NCI-H748 (cell line): ENCODE data around the gene ZMYM3.
A peak's percentile ranks its signal among the peaks of the same experiment; 100 is the strongest.

ENCODE experiments used
- DNase-seq: peaks from one replicate; lab custom pipeline; 2025; ENCODE audit not compliant: unreplicated experiment; lab: John Stamatoyannopoulos, UW

The ZMYM3 gene

GRCh38 chrX:71214604-71215337, 39.2 kb downstream of the ZMYM3 start:
- DNase-seq, result no peak

- no peak for DNase-seq
These were observed 39.8 kb downstream of the ZMYM3 start for GRCh38 chrX:71214152-71214551.

DNA sequence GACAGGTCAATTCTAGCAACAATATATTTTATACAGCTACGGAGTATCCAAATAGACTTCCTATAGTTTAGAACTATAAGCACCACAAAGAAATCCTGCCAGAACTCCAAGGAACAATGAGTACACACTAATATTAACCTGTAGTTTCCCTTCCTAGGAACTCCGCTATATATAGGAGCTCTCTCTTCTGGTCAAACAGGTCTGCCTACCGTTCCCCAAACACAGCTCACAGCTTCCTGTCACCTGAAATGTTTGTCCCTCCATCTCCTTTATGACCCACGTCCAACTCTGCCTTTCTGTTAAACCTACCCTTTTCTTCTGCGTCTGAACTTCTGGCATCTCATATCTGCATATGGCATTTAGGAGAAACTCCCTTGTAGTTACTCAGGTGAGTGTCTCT, 41.4 kb downstream of the ZMYM3 start:
- DNase-seq, result peak; percentile 7

DNA sequence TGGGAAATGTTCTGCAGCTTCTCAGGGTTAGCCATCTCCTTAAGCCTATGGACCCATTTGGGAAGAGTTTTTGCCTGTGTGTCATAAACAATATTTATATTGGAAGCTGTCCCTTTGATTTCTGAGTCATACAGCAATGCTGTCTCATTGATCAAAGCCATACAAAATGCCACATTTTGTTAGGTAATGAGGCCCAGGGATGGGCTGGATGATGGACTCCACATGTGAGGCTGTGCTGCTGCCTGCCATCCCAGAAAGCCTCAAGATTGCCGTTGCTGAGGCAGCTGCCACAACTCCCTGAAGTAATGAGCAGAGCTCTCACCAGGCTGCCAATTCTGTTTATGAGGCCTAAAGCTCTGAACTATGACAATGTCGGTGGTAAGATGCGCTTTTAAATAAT, 43.1 kb downstream of the ZMYM3 start:
- DNase-seq, result no peak

DNA sequence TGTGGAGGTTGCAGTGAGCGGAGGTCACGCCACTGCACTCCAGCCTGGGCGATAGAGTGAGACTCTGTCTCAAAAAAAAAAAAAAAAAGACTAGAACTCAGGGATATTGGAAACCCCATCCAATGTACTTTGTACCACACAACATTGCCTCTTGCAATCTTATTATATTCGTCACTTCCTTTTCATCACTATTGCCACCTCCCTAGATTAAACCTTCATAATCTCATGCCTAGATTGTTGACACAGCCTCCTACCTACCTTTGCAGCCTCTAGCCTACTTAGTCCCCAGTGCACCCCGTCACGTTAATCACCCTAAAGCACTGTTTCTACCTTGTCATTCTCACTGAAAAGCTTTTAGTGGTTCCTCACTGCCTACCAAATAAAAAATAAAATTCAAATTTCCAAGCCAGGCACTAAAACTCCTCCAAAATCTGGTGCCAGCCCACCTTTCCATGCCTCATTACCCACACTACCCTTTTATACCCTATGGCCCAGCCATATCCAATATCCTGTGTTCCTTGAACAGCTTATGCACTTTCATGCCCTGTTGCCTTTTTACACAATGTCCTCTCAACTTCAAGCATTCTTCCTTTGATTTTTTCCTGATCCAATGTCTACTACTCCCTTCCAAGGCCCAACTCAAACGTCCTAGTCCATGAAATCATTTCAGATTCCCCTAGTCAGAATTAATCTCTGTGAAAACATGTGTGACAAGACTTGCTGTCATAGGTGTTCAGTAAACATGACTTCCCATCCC, 54.5 kb downstream of the ZMYM3 start:
- no peak for DNase-seq

GRCh38 chrX:71198066-71198465, 55.9 kb downstream of the ZMYM3 start:
- no peak for DNase-seq

DNA sequence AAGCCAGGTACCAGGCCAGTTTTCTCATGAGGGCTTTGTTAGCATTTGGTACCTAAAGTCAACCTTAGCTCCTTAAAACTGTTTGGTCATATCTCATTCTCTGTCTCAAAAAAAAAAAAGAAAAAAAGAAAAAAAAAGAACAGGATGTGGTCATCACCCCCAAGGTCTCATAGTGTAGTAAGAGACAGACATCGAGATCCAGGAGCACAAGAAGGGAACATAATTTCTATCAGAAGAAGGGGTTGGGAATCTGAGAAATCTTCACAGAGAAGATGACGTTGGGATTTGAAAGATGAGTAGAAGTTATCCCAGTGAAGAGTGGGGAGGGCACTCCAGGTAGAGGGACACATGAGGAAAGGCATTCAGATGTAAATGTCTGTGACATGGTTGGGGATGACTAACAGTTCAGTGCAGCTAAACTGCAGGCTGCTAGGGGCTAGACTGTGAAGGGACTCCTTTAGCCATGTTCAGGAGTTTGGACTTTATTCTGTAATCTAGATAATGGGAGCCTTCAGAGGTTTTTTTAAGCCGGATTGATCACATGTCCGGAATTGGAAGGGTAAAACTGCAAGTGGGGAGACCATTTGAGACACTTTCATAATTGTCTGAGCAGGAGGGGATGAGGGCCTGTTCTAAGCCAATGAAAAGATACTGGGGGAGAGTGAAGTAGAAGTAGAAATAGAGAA, 57.8 kb downstream of the ZMYM3 start:
- DNase-seq, result no peak

DNA sequence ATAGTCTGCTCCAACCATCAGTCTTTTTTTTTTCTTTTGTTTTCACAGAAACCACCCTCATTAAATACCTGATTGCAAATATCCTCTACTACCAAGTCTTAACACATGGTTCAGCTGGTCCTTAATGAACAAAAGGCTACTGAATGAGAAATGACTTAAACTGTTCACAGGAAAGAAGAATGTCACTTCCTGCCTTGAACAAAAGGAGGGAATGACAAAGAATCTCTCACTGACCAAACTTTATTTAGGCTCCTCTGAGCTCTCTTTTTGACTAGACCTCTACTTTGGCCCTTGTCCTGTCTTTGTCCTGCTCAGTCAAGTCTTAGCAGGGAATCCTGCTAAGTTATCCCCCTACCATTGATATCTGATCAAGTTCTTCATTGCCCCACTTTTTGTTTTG, 62.7 kb downstream of the ZMYM3 start:
- DNase-seq, result no peak
